HG02642 (cell line): ENCODE measurements around the gene SLC6A8.
A peak's percentile ranks its signal among the peaks of the same experiment; 100 is the strongest.

Source experiments
- ATAC-seq: cut with Tn5 transposase; IDR thresholded peaks from one replicate; pipeline ENCODE4 v1.9.1; 2021; ENCODE audit warnings: mild to moderate bottlenecking; ENCODE audit not compliant: unreplicated experiment, poor library complexity

Gene SLC6A8

GRCh38 chrX:153647461-153648357 is 40.0 kb upstream of the SLC6A8 start:
- ATAC-seq = no peak

- no peak for ATAC-seq
Measured at GRCh38 chrX:153648358-153649177, 39.2 kb upstream of the SLC6A8 start.

DNA sequence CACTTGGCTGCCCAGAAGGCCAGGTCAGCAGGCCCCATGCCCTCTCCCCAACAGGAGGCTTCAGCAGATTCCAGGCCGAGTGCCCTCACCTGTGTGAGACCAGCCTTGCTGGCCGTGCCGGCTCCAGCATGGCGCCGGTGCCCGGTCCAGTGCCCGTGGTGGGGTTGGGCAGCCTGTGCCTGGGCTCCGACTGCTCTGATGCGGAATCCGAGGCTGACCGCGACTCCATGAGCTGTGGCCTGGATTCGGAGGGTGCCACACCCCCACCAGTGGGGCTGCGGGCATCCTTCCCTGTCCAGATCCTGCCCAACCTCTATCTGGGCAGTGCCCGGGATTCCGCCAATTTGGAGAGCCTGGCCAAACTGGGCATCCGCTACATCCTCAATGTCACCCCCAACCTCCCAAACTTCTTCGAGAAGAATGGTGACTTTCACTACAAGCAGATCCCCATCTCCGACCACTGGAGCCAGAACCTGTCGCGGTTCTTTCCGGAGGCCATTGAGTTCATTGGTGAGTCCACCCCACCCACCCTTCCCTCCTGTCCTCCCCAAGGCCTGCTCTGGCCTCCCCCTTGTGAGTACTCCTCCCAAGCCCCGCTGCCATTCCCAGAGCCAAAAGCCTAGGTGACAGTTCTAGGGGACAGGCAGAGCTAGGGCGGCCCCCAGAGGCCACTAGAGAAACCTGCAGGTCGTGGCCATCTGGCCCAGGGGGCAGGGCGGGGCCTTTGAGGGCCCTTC is 38.4 kb upstream of the SLC6A8 start:
- no peak for ATAC-seq

DNA sequence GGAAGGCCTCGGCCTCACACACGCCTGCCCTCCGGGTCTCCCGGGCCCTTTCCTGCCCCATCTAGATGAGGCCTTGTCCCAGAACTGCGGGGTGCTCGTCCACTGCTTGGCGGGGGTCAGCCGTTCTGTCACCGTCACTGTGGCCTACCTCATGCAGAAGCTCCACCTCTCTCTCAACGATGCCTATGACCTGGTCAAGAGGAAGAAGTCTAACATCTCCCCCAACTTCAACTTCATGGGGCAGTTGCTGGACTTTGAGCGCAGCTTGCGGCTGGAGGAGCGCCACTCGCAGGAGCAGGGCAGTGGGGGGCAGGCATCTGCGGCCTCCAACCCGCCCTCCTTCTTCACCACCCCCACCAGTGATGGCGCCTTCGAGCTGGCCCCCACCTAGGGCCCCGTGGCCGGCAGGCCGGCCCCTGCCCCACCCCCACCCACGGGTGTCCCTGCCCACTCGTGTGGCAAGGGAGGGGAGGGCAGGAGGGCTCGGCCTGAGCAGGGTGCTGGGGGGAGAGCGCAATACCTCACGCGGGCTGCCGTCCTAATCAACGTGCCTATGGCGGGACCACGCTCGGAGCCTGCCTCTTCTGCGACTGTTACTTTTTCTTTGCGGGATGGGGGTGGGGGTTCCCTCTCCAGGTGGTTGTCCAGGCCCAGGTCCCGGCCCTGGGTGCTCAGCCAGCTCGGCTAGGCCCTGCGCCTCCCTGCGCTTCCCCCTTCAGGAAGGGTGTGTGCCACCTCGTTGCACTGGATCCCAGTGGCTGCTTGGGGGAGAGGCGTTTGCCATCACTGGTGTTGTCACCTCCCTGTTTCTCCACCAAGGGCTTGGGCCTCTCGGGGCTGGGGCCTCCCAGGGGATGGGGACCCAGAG is 37.6 kb upstream of the SLC6A8 start:
- ATAC-seq = no peak

- no peak for ATAC-seq
Measured at GRCh38 chrX:153650959-153651358, 36.8 kb upstream of the SLC6A8 start.

DNA sequence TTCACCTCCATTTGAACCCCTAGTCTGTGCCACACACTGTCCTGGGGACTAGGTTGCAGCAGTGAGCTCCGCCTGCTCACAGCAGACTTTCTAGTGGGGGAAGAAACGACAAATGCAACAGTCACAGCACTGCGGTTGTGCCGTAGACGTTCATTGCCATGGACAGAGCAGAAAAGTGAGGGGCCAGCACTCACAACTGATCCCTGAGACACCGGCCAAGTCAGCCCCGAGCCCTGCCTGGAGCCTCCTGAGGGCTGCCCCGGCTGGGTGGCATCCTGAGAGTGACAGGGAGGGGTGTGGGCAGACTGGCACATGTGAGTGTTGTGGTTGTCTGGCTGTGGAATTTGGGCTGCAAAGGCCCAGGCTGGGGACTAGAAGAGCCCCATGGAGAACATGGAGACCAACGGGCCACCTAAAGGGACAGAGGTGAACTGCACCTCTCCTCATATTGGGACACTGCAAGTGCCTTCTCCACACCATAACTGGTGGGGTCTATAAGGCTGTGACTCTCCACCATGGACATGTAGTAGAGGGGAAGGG is 36.1 kb upstream of the SLC6A8 start:
- ATAC-seq = no peak

GRCh38 chrX:153653556-153653955 is 34.2 kb upstream of the SLC6A8 start:
- ATAC-seq = no peak

- no peak for ATAC-seq
Measured at GRCh38 chrX:153657161-153657560, 30.6 kb upstream of the SLC6A8 start.

- ATAC-seq = no peak
Measured at GRCh38 chrX:153659268-153659667, 28.5 kb upstream of the SLC6A8 start.

- ATAC-seq = no peak
Measured at GRCh38 chrX:153662266-153662665, 25.5 kb upstream of the SLC6A8 start.

DNA sequence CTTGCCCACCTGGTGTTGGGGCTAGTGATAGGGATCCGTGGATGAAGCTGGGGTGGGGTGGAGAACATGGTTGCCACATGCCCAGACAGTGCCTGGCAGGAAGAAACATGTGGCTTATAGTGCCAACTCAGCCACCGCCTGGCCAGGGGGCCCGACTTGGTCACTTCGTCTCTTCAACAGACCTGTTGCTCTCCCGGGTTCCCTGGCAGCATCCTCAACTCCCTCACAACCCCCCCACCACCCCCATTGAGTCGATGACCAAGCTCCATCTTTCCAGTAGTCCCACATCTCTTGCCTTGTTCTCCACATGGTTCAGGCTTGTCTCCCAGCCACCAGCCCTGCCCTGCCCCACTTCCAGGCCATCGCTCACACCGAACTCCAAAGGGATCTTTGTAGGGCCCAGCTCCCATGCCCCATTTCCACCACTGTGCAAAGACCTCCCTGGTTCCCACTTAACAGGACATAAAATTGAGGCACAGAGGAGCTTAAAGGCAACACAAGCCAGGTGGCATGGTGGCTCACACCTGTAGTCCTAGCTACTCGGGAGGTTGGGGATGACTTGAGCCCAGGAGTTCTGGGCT is 21.9 kb upstream of the SLC6A8 start:
- no peak for ATAC-seq

- ATAC-seq = no peak
Measured at GRCh38 chrX:153667281-153667955, 20.3 kb upstream of the SLC6A8 start.

DNA sequence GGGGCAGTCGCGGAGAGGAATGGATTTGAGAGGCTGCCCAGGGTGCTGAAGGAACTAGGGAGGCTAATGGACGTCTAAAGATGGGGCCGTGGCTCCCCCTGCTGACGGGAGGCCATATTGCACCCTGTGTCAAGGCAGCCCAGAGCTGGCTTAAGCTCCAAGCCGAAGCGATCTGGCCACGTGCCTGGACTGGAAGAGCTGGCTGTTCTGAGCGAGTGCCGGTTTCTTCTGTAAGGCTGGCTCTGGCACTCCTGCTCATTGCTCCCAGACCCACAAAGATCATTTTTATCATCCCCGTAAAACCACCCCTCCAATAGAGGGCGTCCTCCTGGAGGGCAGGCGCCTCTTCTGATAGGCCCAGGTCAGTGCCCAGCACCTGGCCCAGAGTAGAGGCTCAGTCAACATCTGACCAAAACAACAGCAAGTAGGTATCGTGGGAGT is 19.8 kb upstream of the SLC6A8 start:
- ATAC-seq = peak; percentile 56

DNA sequence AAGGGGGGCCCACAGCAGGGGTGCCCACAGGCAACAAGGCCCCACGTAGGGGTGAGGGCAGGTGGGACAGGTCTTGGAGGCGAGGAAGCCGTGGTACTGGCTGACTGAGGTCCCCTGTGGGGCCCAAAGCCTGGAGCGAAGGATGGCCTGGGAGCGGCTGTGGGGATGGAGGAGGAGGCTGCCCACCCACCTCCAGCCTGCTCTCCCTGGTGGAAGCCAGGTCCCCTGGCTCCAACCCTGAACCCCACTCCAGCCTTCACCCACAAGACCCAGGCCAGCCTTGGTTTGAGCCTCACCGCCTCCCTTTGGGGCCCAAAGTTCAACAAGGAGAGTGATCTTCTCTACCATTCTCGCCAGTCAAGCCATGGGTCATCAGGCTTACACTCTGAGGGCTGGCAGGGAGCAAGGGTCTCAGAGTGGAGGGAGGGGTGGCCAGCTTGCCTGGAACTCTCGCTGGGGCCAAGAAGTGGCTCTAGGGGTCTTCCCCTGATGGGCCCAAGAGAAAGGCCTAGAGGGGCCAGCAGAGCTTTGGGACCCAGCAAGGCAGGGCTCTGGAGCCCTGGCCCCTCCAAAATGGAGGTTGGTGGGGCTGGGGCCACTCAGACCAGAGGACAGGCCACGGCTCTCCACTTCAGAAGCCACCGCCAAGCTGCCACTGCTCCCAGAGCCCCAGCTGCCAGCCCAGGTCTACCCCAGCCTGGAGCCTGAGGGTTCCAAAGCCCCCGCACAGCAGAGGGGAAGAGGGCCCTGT is 19.1 kb upstream of the SLC6A8 start:
- no peak for ATAC-seq

GRCh38 chrX:153669174-153669890 is 18.4 kb upstream of the SLC6A8 start:
- no peak for ATAC-seq

- ATAC-seq = no peak
Measured at GRCh38 chrX:153669901-153670731, 17.6 kb upstream of the SLC6A8 start.
